GM12878 (cell line): ENCODE results near the gene CCDC141. TPM values are rescaled to one million over a fixed set of nuclear protein-coding genes. Genes with fewer than 3 reads are reported as not detected.

Experiments
- ATAC-seq: fragments of 200-7000 bp; cut with Tn5 transposase; 3 replicates; pipeline ENCODE4 v1.9.1; 2020; ENCODE audit warnings: mild to moderate bottlenecking, moderate library complexity
- BruUV-seq: library from RNA; stranded (reverse); fragments of 400-500 nt; replicated peaks from 2 replicates; lab custom pipeline; 2021; lab: Mats Ljungman, UMichigan
- CTCF ChIA-PET: fragments of 300-600 bp; sonication (Branson Sonifier 250); formaldehyde crosslinking; extraction: SDS; loops from one replicate; lab custom pipeline; 2021; ENCODE audit warnings: inconsistent platforms; lab: Yijun Ruan, JAX
- POLR2A ChIA-PET: fragments of 350-600 bp; formaldehyde crosslinking; extraction: SDS; loops from one replicate; lab custom pipeline; 2021; ENCODE audit warnings: inconsistent platforms; lab: Charles Lee
- RAD21 ChIA-PET: fragments of 300-600 bp; sonication (Branson Sonifier 250); formaldehyde crosslinking; loops from one replicate; lab custom pipeline; 2023; ENCODE audit warnings: antibody characterized with exemption; ENCODE audit not compliant: unreplicated experiment; lab: Charles Lee
- SMC1A ChIA-PET: fragments of 300-600 bp; sonication (Branson Sonifier 250); formaldehyde crosslinking; loops from one replicate; lab custom pipeline; 2023; ENCODE audit not compliant: unreplicated experiment, uncharacterized antibody; lab: Charles Lee
- DNase-seq: peaks from one replicate; pipeline ENCODE4 v3.0.0-alpha.2; 2011; ENCODE audit warnings: low read depth, low spot score
- FAIRE-seq: peaks from 3 replicates; lab custom pipeline; 2011; peaks lifted over from hg19 to GRCh38; lab: Jason Lieb, UNC
- H2AFZ ChIP-seq: 2 replicates; pipeline ENCODE4 v1.6.0; 2011; ENCODE audit warnings: low read depth, low read length, control low read depth; ENCODE audit not compliant: control insufficient read depth
- H3K27ac ChIP-seq: 2 replicates; pipeline ENCODE4 v1.5.1; 2011; ENCODE audit warnings: control low read depth; ENCODE audit not compliant: control insufficient read depth, insufficient read depth
- H3K27me3 ChIP-seq, 2 experiments: replicated peaks in 1 of 2; 2 replicates each; pipeline versions ENCODE4 v1.6.0 to v1.6.1; 2011; ENCODE audit warnings: low read length in 1 of 2; ENCODE audit not compliant: control insufficient read depth in 2 of 2, insufficient read depth in 2 of 2
- H3K36me3 ChIP-seq, 2 experiments: 2 replicates each; pipeline ENCODE4 v1.5.1; 2011; ENCODE audit warnings: low read length in 1 of 2; ENCODE audit not compliant: control insufficient read depth in 2 of 2, insufficient read depth in 2 of 2
- H3K4me1 ChIP-seq: 2 replicates; pipeline ENCODE4 v1.6.1; 2011; ENCODE audit warnings: mild to moderate bottlenecking, low read length, moderate library complexity, mixed read lengths; ENCODE audit not compliant: control insufficient read depth, insufficient read depth
- H3K4me2 ChIP-seq: 2 replicates; pipeline ENCODE4 v1.6.0; 2011; ENCODE audit warnings: control low read depth; ENCODE audit not compliant: control insufficient read depth, insufficient read depth
- H3K4me3 ChIP-seq: fragments of 200-600 bp; sonication (generic); 2 replicates; pipeline ENCODE4 v1.5.1; 2016
- H3K79me2 ChIP-seq: 2 replicates; pipeline ENCODE4 v1.6.0; 2011; ENCODE audit warnings: low read length; ENCODE audit not compliant: control insufficient read depth, insufficient read depth
- H3K9ac ChIP-seq: 2 replicates; pipeline ENCODE4 v1.8.0; 2011; ENCODE audit warnings: low read length, control low read depth, mixed read lengths; ENCODE audit not compliant: control insufficient read depth, insufficient read depth
- H3K9me3 ChIP-seq: replicated peaks from 3 replicates; pipeline ENCODE4 v1.5.1; 2011; ENCODE audit warnings: mild to moderate bottlenecking, low read length; ENCODE audit not compliant: control insufficient read depth, insufficient read depth
- H4K20me1 ChIP-seq: 2 replicates; pipeline ENCODE4 v1.6.0; 2011; ENCODE audit not compliant: control insufficient read depth, insufficient read depth
- BACH1 ChIP-seq: fragments of 450-650 bp; IDR thresholded peaks from 2 replicates; pipeline ENCODE4 v1.6.1; 2017; ENCODE audit warnings: mild to moderate bottlenecking, borderline replicate concordance
- BCLAF1 ChIP-seq: fragments of 450-650 bp; IDR thresholded peaks from 2 replicates; pipeline ENCODE4 v1.6.1; 2017; ENCODE audit warnings: antibody characterized with exemption, mild to moderate bottlenecking, moderate library complexity
- DPF2 ChIP-seq: fragments of 450-650 bp; IDR thresholded peaks from 2 replicates; pipeline ENCODE4 v1.6.1; 2017; ENCODE audit warnings: mild to moderate bottlenecking
- EZH2 ChIP-seq: IDR thresholded peaks from 2 replicates; pipeline ENCODE4 v1.6.1; 2012; ENCODE audit warnings: low read depth, mild to moderate bottlenecking, control low read depth, inconsistent platforms, low read length, borderline replicate concordance; ENCODE audit not compliant: control insufficient read depth
- FOXK2 ChIP-seq: fragments of 450-650 bp; IDR thresholded peaks from 2 replicates; pipeline ENCODE4 v1.6.1; 2017; ENCODE audit warnings: mild to moderate bottlenecking, moderate library complexity
- HDAC2 ChIP-seq: fragments of 200-600 bp; sonication (generic); IDR thresholded peaks from 2 replicates; pipeline ENCODE4 v1.6.1; 2017
- IRF3 ChIP-seq: fragments of 450-650 bp; IDR thresholded peaks from 2 replicates; pipeline ENCODE4 v1.6.1; 2014; ENCODE audit warnings: mild to moderate bottlenecking
- MEF2A ChIP-seq: IDR thresholded peaks from 2 replicates; pipeline ENCODE4 v1.6.1; 2011; ENCODE audit warnings: low read depth, mild to moderate bottlenecking, low read length, moderate library complexity; ENCODE audit not compliant: insufficient read depth
- MTA3 ChIP-seq: IDR thresholded peaks from 2 replicates; pipeline ENCODE4 v1.6.1; 2012; ENCODE audit warnings: low read length, inconsistent platforms, borderline replicate concordance
- POLR2AphosphoS2 ChIP-seq: IDR thresholded peaks from 2 replicates; pipeline ENCODE4 v1.6.1; 2011; ENCODE audit warnings: low read depth, mild to moderate bottlenecking, low read length, improper control_type of control experiment, moderate library complexity
- TAF1 ChIP-seq: IDR thresholded peaks from 2 replicates; pipeline ENCODE4 v1.6.1; 2011; ENCODE audit warnings: mild to moderate bottlenecking, low read depth, low read length, borderline replicate concordance
- TCF3 ChIP-seq: IDR thresholded peaks from 2 replicates; pipeline ENCODE4 v1.6.1; 2012; ENCODE audit warnings: low read depth, mild to moderate bottlenecking, low read length, borderline replicate concordance; ENCODE audit not compliant: insufficient read depth
- ZBED1 ChIP-seq: IDR thresholded peaks from 2 replicates; pipeline ENCODE4 v1.6.1; 2016; ENCODE audit warnings: borderline replicate concordance
- WGBS: methylation state at CpG from one replicate; pipeline ENCODE4 v1.1.6; 2016; ENCODE audit warnings: low lambda C conversion rate; ENCODE audit not compliant: insufficient replicate concordance, insufficient coverage; ENCODE audit errors: missing lambda C conversion rate; 5-methylcytosine and 5-hydroxymethylcytosine counted together
- in situ Hi-C: fragments of 300-500 bp; cut with MboI; formaldehyde crosslinking; loops from 9 replicates; pipeline ENCODE4 v1.14.3; 2018; ENCODE audit warnings: mixed read lengths
- intact Hi-C: fragments of 100-400 bp; cut with micrococcal nuclease; formaldehyde crosslinking; loops from one replicate; pipeline ENCODE4 v1.14.2; 2022; ENCODE audit not compliant: unreplicated experiment
- polyA plus RNA-seq, 11 experiments: library from polyadenylated mRNA; depleted of rRNA in 4 of 11; unstranded in 6 of 11; stranded (reverse) in 5 of 11; fragments of >200 nt; fragmentation: Nextera tagmentation in 4 of 11; fragmentation: Illumina TruSeq in 1 of 11; extraction: Ambion mirVana in 4 of 11; extraction: Trizol in 1 of 11; gene quantifications; 1 replicate in 1 of 11; 2 replicates in 10 of 11; pipeline versions ENCODE4 v1.2.1 to v1.2.3, GENCODE V29; 2011 to 2016; ENCODE audit warnings: inconsistent platforms in 2 of 11, missing spikeins in 2 of 11, low read depth in 1 of 11
- total RNA-seq, 4 experiments: library from RNA; depleted of rRNA in 3 of 4; stranded (reverse); fragments of >200 nt in 3 of 4; fragmentation: Illumina TruSeq in 1 of 4; extraction: Trizol in 1 of 4; gene quantifications; 2 replicates each; pipeline versions ENCODE4 v1.2.1 to v1.2.3, GENCODE V29; 2013 to 2021
- TF ChIP-seq, protein P1 (sequence below): IDR thresholded peaks from 2 replicates; pipeline ENCODE4 v1.6.1; 2011; ENCODE audit warnings: borderline replicate concordance, low read depth, mild to moderate bottlenecking, moderate library complexity, low read length; ENCODE audit not compliant: insufficient read depth, poor library complexity, severe bottlenecking
- TF ChIP-seq, protein P2 (sequence below): fragments of 150-350 bp; IDR thresholded peaks from 2 replicates; pipeline ENCODE4 v1.6.1; 2016; ENCODE audit warnings: low read depth, low read length

Gene CCDC141
- total and polyA plus RNA-seq, 10 of the 15 experiments (the other 5 are each of a cell fraction or from before 2014, with no cell fraction given), result 0.84 to 12.5 (median 3.6) TPM

DNA sequence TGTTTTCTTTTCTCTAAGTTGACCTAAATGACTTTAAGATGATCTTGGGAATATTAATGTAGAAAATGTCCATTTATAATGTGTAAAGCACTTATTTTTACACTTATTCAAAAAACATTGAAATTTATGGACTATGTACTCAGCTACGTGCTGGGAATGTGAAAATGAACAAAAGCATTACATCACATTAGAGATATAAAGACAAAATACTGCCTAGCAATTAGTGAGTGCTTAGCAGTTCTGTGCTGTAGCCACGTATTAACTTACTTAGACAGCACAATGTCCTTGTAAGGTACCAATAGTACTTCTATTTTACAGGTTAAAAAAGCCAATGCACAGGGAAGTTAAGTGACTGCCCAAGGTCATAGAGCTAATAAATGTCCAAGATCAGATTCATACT lies 138.9 kb downstream of the CCDC141 start:
- ChIA-PET SMC1A (interaction anchor here (0.7 to 10.5 kb wide), 15 partner anchors 9 to 222 kb away, joined by 3 to 78 read pairs (median 5); no protein-coding TSS in a partner anchor), RAD21 (interaction anchor here (0.8 to 3.1 kb wide), 5 partner anchors 17 to 219 kb away, joined by 3 to 22 read pairs (median 6); no protein-coding TSS in a partner anchor), CTCF (interaction anchor here (0.8 to 12.7 kb wide), 11 partner anchors 9 to 218 kb away, joined by 3 to 100 read pairs (median 5); no protein-coding TSS in a partner anchor), POLR2A (no interaction called here)
- Histone ChIP-seq H3K4me1 (no peaks in the 10 kb centered on the region), H3K27ac (no peak overlapping the region), H2AFZ (no peak overlapping the region), H3K36me3 (no peaks in the 10 kb centered on the region), H4K20me1 (no peaks in the 10 kb centered on the region), H3K27me3 (no peaks in the 10 kb centered on the region), H3K9ac (no peak overlapping the region), H3K9me3 (no peaks in the 10 kb centered on the region), H3K4me2 (no peak overlapping the region), H3K4me3 (no peak overlapping the region), H3K79me2 (no peaks in the 10 kb centered on the region)
- in situ Hi-C loops (no loop called here), intact Hi-C loops (loop anchor here (10.0 kb wide), 1 partner anchor 436 kb away; the partner anchor contains the start of gene FKBP7)
- 43% methylated on average over 2 of the region's 2 CpGs for WGBS
- no peak for FAIRE-seq
- ATAC-seq, result no peak
- no TSS peak for BruUV-seq
- DNase-seq, result no peak
- TF ChIP-seq POLR2AphosphoS2 (no peak), MEF2A (no peak), IRF3 (no peak), EZH2 (no peak), DPF2 (no peak), MTA3 (no peak), TCF3 (no peak), HDAC2 (no peak), TAF1 (no peak), ZBED1 (no peak), BCLAF1 (no peak), FOXK2 (no peak), BACH1 (no peak)
- TF ChIP-seq, protein P1, sequence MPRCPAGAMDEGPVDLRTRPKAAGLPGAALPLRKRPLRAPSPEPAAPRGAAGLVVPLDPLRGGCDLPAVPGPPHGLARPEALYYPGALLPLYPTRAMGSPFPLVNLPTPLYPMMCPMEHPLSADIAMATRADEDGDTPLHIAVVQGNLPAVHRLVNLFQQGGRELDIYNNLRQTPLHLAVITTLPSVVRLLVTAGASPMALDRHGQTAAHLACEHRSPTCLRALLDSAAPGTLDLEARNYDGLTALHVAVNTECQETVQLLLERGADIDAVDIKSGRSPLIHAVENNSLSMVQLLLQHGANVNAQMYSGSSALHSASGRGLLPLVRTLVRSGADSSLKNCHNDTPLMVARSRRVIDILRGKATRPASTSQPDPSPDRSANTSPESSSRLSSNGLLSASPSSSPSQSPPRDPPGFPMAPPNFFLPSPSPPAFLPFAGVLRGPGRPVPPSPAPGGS, result no peak
- TF ChIP-seq, protein P2, sequence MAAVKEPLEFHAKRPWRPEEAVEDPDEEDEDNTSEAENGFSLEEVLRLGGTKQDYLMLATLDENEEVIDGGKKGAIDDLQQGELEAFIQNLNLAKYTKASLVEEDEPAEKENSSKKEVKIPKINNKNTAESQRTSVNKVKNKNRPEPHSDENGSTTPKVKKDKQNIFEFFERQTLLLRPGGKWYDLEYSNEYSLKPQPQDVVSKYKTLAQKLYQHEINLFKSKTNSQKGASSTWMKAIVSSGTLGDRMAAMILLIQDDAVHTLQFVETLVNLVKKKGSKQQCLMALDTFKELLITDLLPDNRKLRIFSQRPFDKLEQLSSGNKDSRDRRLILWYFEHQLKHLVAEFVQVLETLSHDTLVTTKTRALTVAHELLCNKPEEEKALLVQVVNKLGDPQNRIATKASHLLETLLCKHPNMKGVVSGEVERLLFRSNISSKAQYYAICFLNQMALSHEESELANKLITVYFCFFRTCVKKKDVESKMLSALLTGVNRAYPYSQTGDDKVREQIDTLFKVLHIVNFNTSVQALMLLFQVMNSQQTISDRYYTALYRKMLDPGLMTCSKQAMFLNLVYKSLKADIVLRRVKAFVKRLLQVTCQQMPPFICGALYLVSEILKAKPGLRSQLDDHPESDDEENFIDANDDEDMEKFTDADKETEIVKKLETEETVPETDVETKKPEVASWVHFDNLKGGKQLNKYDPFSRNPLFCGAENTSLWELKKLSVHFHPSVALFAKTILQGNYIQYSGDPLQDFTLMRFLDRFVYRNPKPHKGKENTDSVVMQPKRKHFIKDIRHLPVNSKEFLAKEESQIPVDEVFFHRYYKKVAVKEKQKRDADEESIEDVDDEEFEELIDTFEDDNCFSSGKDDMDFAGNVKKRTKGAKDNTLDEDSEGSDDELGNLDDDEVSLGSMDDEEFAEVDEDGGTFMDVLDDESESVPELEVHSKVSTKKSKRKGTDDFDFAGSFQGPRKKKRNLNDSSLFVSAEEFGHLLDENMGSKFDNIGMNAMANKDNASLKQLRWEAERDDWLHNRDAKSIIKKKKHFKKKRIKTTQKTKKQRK, result no peak
